Measurements from ENCODE around the gene LDLRAD3. TPM values are rescaled to one million over a fixed set of nuclear protein-coding genes. Genes with fewer than 3 reads are reported as not detected.

Gene LDLRAD3
- polyA plus RNA-seq, 2 donors = 4.8 to 5.1 TPM

GRCh38 chr11:36079878-36080675, 136.2 kb downstream of the LDLRAD3 start:
- Histone ChIP-seq H3K4me3 (ENCODE audit: low read depth in 1 of 2, low read length in 2 of 2) (no peak overlapping the region), H3K27me3 (ENCODE audit: control insufficient read depth in 1 of 2, insufficient read depth in 2 of 2, low read length in 2 of 2) (no peaks in the 10 kb centered on the region), H3K27ac (ENCODE audit: low read depth in 2 of 2, low read length in 1 of 2) (no peak overlapping the region), H3K9me3 (ENCODE audit: control insufficient read depth in 2 of 2, insufficient read depth in 1 of 2, low read depth in 1 of 2, low read length in 1 of 2) (peaks cover 0 to 3% of the 10 kb centered on the region in 2 donors), H3K4me1 (ENCODE audit: control insufficient read depth in 2 of 2, insufficient read depth in 2 of 2, low read length in 1 of 2) (no peaks in the 10 kb centered on the region), H3K36me3 (ENCODE audit: control insufficient read depth in 2 of 2, insufficient read depth in 2 of 2, low read length in 1 of 2) (peaks cover 0 to 3% of the 10 kb centered on the region in 2 donors)
- WGBS, 2 donors = 88 to 95% methylated on average over 7 of the region's 7 CpGs

- no peak overlapping the region for H3K4me3 ChIP-seq (ENCODE audit: low read depth in 1 of 2, low read length in 2 of 2)
- peaks cover 0 to 3% of the 10 kb centered on the region in 2 donors for H3K9me3 ChIP-seq (ENCODE audit: control insufficient read depth in 2 of 2, insufficient read depth in 1 of 2, low read depth in 1 of 2, low read length in 1 of 2)
- H3K27ac ChIP-seq (ENCODE audit: low read depth in 2 of 2, low read length in 1 of 2) = no peak overlapping the region
- no peaks in the 10 kb centered on the region for H3K27me3 ChIP-seq (ENCODE audit: control insufficient read depth in 1 of 2, insufficient read depth in 2 of 2, low read length in 2 of 2)
- no peaks in the 10 kb centered on the region for H3K4me1 ChIP-seq (ENCODE audit: control insufficient read depth in 2 of 2, insufficient read depth in 2 of 2, low read length in 1 of 2)
- peaks cover 0 to 3% of the 10 kb centered on the region in 2 donors for H3K36me3 ChIP-seq (ENCODE audit: control insufficient read depth in 2 of 2, insufficient read depth in 2 of 2, low read length in 1 of 2)
- 90 to 93% methylated on average over 11 of the region's 11 CpGs for WGBS, 2 donors
Observed at GRCh38 chr11:36081274-36081945, 137.5 kb downstream of the LDLRAD3 start.

GRCh38 chr11:36086366-36086765, 142.5 kb downstream of the LDLRAD3 start:
- 92% methylated on average over 6 of the region's 6 CpGs for WGBS, 2 donors
- no peak overlapping the region for H3K27ac ChIP-seq (ENCODE audit: low read depth in 2 of 2, low read length in 1 of 2)
- peaks cover 0 to 3% of the 10 kb centered on the region in 2 donors for H3K36me3 ChIP-seq (ENCODE audit: control insufficient read depth in 2 of 2, insufficient read depth in 2 of 2, low read length in 1 of 2)

GRCh38 chr11:36088266-36088972, 144.6 kb downstream of the LDLRAD3 start:
- peaks cover 0 to 1% of the 10 kb centered on the region in 2 donors for H3K9me3 ChIP-seq (ENCODE audit: control insufficient read depth in 2 of 2, insufficient read depth in 1 of 2, low read depth in 1 of 2, low read length in 1 of 2)
- H3K4me3 ChIP-seq (ENCODE audit: low read depth in 1 of 2, low read length in 2 of 2) = no peak overlapping the region
- peak overlapping the region in 1 of 2 donors; percentile 10 for H3K27ac ChIP-seq (ENCODE audit: low read depth in 2 of 2, low read length in 1 of 2)
- WGBS, 2 donors = 69 to 71% methylated on average over 6 of the region's 6 CpGs
- H3K4me1 ChIP-seq (ENCODE audit: control insufficient read depth in 2 of 2, insufficient read depth in 2 of 2, low read length in 1 of 2) = no peaks in the 10 kb centered on the region
- H3K36me3 ChIP-seq (ENCODE audit: control insufficient read depth in 2 of 2, insufficient read depth in 2 of 2, low read length in 1 of 2) = no peaks in the 10 kb centered on the region
- H3K27me3 ChIP-seq (ENCODE audit: control insufficient read depth in 1 of 2, insufficient read depth in 2 of 2, low read length in 2 of 2) = no peaks in the 10 kb centered on the region

More at GRCh38 chr11:36086366-36086765, 142.5 kb downstream of the LDLRAD3 start:
- H3K9me3 ChIP-seq (ENCODE audit: control insufficient read depth in 2 of 2, insufficient read depth in 1 of 2, low read depth in 1 of 2, low read length in 1 of 2) = no peaks in the 10 kb centered on the region
- H3K27me3 ChIP-seq (ENCODE audit: control insufficient read depth in 1 of 2, insufficient read depth in 2 of 2, low read length in 2 of 2) = no peaks in the 10 kb centered on the region
- H3K4me3 ChIP-seq (ENCODE audit: low read depth in 1 of 2, low read length in 2 of 2) = no peak overlapping the region
- H3K4me1 ChIP-seq (ENCODE audit: control insufficient read depth in 2 of 2, insufficient read depth in 2 of 2, low read length in 1 of 2) = no peaks in the 10 kb centered on the region

GRCh38 chr11:36089920-36090319, 146.1 kb downstream of the LDLRAD3 start:
- Histone ChIP-seq H3K27ac (ENCODE audit: low read depth in 2 of 2, low read length in 1 of 2) (no peak overlapping the region), H3K27me3 (ENCODE audit: control insufficient read depth in 1 of 2, insufficient read depth in 2 of 2, low read length in 2 of 2) (no peaks in the 10 kb centered on the region), H3K36me3 (ENCODE audit: control insufficient read depth in 2 of 2, insufficient read depth in 2 of 2, low read length in 1 of 2) (no peaks in the 10 kb centered on the region), H3K4me3 (ENCODE audit: low read depth in 1 of 2, low read length in 2 of 2) (no peak overlapping the region), H3K9me3 (ENCODE audit: control insufficient read depth in 2 of 2, insufficient read depth in 1 of 2, low read depth in 1 of 2, low read length in 1 of 2) (peaks cover 0 to 4% of the 10 kb centered on the region in 2 donors), H3K4me1 (ENCODE audit: control insufficient read depth in 2 of 2, insufficient read depth in 2 of 2, low read length in 1 of 2) (no peaks in the 10 kb centered on the region)

GRCh38 chr11:36090356-36091109, 146.7 kb downstream of the LDLRAD3 start:
- Histone ChIP-seq H3K36me3 (ENCODE audit: control insufficient read depth in 2 of 2, insufficient read depth in 2 of 2, low read length in 1 of 2) (no peaks in the 10 kb centered on the region), H3K9me3 (ENCODE audit: control insufficient read depth in 2 of 2, insufficient read depth in 1 of 2, low read depth in 1 of 2, low read length in 1 of 2) (peaks cover 0 to 4% of the 10 kb centered on the region in 2 donors), H3K4me3 (ENCODE audit: low read depth in 1 of 2, low read length in 2 of 2) (no peak overlapping the region), H3K27me3 (ENCODE audit: control insufficient read depth in 1 of 2, insufficient read depth in 2 of 2, low read length in 2 of 2) (no peaks in the 10 kb centered on the region), H3K4me1 (ENCODE audit: control insufficient read depth in 2 of 2, insufficient read depth in 2 of 2, low read length in 1 of 2) (no peaks in the 10 kb centered on the region), H3K27ac (ENCODE audit: low read depth in 2 of 2, low read length in 1 of 2) (no peak overlapping the region)
- 79 to 84% methylated on average over 10 of the region's 10 CpGs for WGBS, 2 donors

- Histone ChIP-seq H3K27me3 (ENCODE audit: control insufficient read depth in 1 of 2, insufficient read depth in 2 of 2, low read length in 2 of 2) (no peaks in the 10 kb centered on the region), H3K27ac (ENCODE audit: low read depth in 2 of 2, low read length in 1 of 2) (no peak overlapping the region), H3K4me3 (ENCODE audit: low read depth in 1 of 2, low read length in 2 of 2) (no peak overlapping the region), H3K9me3 (ENCODE audit: control insufficient read depth in 2 of 2, insufficient read depth in 1 of 2, low read depth in 1 of 2, low read length in 1 of 2) (peaks cover 0 to 4% of the 10 kb centered on the region in 2 donors), H3K36me3 (ENCODE audit: control insufficient read depth in 2 of 2, insufficient read depth in 2 of 2, low read length in 1 of 2) (no peaks in the 10 kb centered on the region), H3K4me1 (ENCODE audit: control insufficient read depth in 2 of 2, insufficient read depth in 2 of 2, low read length in 1 of 2) (no peaks in the 10 kb centered on the region)
- WGBS, 2 donors = 55 to 59% methylated on average over 7 of the region's 7 CpGs
Observed at GRCh38 chr11:36091256-36091811, 147.5 kb downstream of the LDLRAD3 start.

GRCh38 chr11:36092314-36093030, 148.6 kb downstream of the LDLRAD3 start:
- no peaks in the 10 kb centered on the region for H3K36me3 ChIP-seq (ENCODE audit: control insufficient read depth in 2 of 2, insufficient read depth in 2 of 2, low read length in 1 of 2)
- H3K27ac ChIP-seq (ENCODE audit: low read depth in 2 of 2, low read length in 1 of 2) = no peak overlapping the region
- 66 to 69% methylated on average over 4 of the region's 4 CpGs for WGBS, 2 donors
- no peaks in the 10 kb centered on the region for H3K27me3 ChIP-seq (ENCODE audit: control insufficient read depth in 1 of 2, insufficient read depth in 2 of 2, low read length in 2 of 2)
- no peaks in the 10 kb centered on the region for H3K4me1 ChIP-seq (ENCODE audit: control insufficient read depth in 2 of 2, insufficient read depth in 2 of 2, low read length in 1 of 2)
- H3K4me3 ChIP-seq (ENCODE audit: low read depth in 1 of 2, low read length in 2 of 2) = no peak overlapping the region
- H3K9me3 ChIP-seq (ENCODE audit: control insufficient read depth in 2 of 2, insufficient read depth in 1 of 2, low read depth in 1 of 2, low read length in 1 of 2) = peaks cover 0 to 4% of the 10 kb centered on the region in 2 donors
